SIG-M5 (cell line): ENCODE data around the gene MEIS1.

Experiments
- DNase-seq: peaks from one replicate; lab custom pipeline; 2025; lab: John Stamatoyannopoulos, UW

Gene MEIS1

GRCh38 chr2:66507673-66508201, 72.8 kb downstream of the MEIS1 start:
- DNase-seq, result no peak

- DNase-seq, result no peak
Observed at GRCh38 chr2:66508484-66509071, 73.7 kb downstream of the MEIS1 start.

GRCh38 chr2:66509326-66509811, 74.4 kb downstream of the MEIS1 start:
- no peak for DNase-seq

- DNase-seq, result no peak
Observed at GRCh38 chr2:66512626-66513025, 77.7 kb downstream of the MEIS1 start.

- no peak for DNase-seq
Observed at GRCh38 chr2:66515743-66516142, 80.8 kb downstream of the MEIS1 start.

- no peak for DNase-seq
Observed at GRCh38 chr2:66516499-66516898, 81.6 kb downstream of the MEIS1 start.

GRCh38 chr2:66517772-66518171, 82.8 kb downstream of the MEIS1 start:
- DNase-seq, result no peak

GRCh38 chr2:66519264-66519843, 84.4 kb downstream of the MEIS1 start:
- DNase-seq, result no peak

GRCh38 chr2:66521291-66521922, 86.5 kb downstream of the MEIS1 start:
- DNase-seq, result no peak

GRCh38 chr2:66522611-66523376, 87.9 kb downstream of the MEIS1 start:
- DNase-seq, result no peak

GRCh38 chr2:66523377-66523969, 88.5 kb downstream of the MEIS1 start:
- DNase-seq, result no peak

GRCh38 chr2:66523990-66524389, 89.1 kb downstream of the MEIS1 start:
- no peak for DNase-seq

- no peak for DNase-seq
Observed at GRCh38 chr2:66525606-66526005, 90.7 kb downstream of the MEIS1 start.

GRCh38 chr2:66526180-66526579, 91.3 kb downstream of the MEIS1 start:
- DNase-seq, result no peak

- no peak for DNase-seq
Observed at GRCh38 chr2:66528974-66529724, 94.2 kb downstream of the MEIS1 start.

GRCh38 chr2:66530651-66531050, 95.7 kb downstream of the MEIS1 start:
- DNase-seq, result no peak

GRCh38 chr2:66531155-66531554, 96.2 kb downstream of the MEIS1 start:
- DNase-seq, result no peak

GRCh38 chr2:66531567-66531966, 96.6 kb downstream of the MEIS1 start:
- no peak for DNase-seq

- DNase-seq, result no peak
Observed at GRCh38 chr2:66532972-66533868, 98.3 kb downstream of the MEIS1 start.

GRCh38 chr2:66534461-66534860, 99.5 kb downstream of the MEIS1 start:
- DNase-seq, result no peak
